GM12878 (cell line): ENCODE measurements around the gene IL18RAP.

Source experiments
- SIX5 ChIP-seq: IDR thresholded peaks from 2 replicates; pipeline ENCODE4 v1.6.1; 2011; ENCODE audit warnings: mild to moderate bottlenecking, low read depth, low read length, moderate library complexity; ENCODE audit not compliant: severe bottlenecking
- TF ChIP-seq, protein P1 (sequence below), 3 experiments: IDR thresholded peaks in 2 of 3; conservative IDR thresholded peaks in 1 of 3; 2 replicates each; pipeline ENCODE4 v1.5.1; 2011; ENCODE audit warnings: low read depth in 3 of 3, low read length in 3 of 3, mild to moderate bottlenecking in 3 of 3, control low read depth in 2 of 3, moderate library complexity in 2 of 3, inconsistent platforms in 1 of 3, mixed read lengths in 1 of 3; ENCODE audit not compliant: control insufficient read depth in 2 of 3, insufficient read depth in 1 of 3; ENCODE audit errors: extremely low read depth in 1 of 3

DNA sequence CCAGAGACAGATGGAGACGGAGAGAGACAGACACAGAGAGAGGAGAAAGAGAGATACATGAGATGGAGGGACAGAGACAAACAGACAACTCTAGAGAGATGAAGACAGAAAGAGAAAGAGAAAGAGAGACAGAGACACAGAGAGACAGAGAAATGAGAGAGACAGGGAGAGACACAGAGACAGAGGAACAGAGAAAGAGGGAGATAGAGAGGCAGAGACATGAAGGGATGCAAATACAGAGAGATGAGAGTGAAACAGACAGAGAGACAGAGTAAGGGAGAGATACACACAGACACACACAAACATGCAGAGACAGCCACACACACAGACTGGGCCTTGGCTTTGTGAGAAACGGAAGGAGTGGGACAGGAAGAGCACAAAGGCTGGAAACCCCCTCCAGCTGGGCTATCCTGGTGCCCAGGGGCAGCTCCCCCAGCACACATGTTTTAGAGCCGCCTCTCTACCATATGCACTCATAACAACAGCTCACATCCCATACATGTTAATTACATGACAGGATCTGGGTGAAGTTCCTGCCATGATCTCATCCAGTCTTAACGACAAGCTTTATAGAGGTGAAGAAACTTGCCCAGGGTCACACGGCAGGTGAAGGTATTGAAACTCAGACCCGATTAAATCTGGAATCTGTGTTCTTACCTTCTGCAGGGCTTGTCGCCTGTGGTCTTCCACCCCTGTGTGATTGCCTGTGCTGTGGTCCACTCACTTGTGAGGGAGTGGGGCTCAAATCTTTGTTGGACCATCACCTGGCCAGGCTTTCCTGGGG is 35.0 kb upstream of the IL18RAP start:
- TF ChIP-seq, protein P1, sequence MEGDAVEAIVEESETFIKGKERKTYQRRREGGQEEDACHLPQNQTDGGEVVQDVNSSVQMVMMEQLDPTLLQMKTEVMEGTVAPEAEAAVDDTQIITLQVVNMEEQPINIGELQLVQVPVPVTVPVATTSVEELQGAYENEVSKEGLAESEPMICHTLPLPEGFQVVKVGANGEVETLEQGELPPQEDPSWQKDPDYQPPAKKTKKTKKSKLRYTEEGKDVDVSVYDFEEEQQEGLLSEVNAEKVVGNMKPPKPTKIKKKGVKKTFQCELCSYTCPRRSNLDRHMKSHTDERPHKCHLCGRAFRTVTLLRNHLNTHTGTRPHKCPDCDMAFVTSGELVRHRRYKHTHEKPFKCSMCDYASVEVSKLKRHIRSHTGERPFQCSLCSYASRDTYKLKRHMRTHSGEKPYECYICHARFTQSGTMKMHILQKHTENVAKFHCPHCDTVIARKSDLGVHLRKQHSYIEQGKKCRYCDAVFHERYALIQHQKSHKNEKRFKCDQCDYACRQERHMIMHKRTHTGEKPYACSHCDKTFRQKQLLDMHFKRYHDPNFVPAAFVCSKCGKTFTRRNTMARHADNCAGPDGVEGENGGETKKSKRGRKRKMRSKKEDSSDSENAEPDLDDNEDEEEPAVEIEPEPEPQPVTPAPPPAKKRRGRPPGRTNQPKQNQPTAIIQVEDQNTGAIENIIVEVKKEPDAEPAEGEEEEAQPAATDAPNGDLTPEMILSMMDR (IDR thresholded peaks at IDR 0.05 in 2 of 3, conservative IDR thresholded peaks at IDR 0.05 in 1 of 3; ENCODE audit: control insufficient read depth in 2 of 3, extremely low read depth in 1 of 3, insufficient read depth in 1 of 3, low read depth in 3 of 3, low read length in 3 of 3): no peak
- no peak for TF ChIP-seq SIX5
